DND-41 (cell line): ENCODE measurements around the gene TCEANC2.

Experiments
- ATAC-seq: fragments of 200-7000 bp; cut with Tn5 transposase; 3 replicates; pipeline ENCODE4 v1.9.1; 2021; ENCODE audit warnings: low read depth; ENCODE audit not compliant: insufficient read depth
- DNase-seq: peaks from one replicate; pipeline ENCODE4 v3.0.0-alpha.2; 2020
- H2AFZ ChIP-seq: 2 replicates; pipeline ENCODE4 v1.6.0; 2012; ENCODE audit warnings: low read depth, low read length
- H3K27ac ChIP-seq: 2 replicates; pipeline ENCODE4 v1.5.1; 2012; ENCODE audit warnings: low read length, inconsistent platforms
- H3K27me3 ChIP-seq: fragments of 200-600 bp; sonication (generic); 2 replicates; pipeline ENCODE4 v1.6.0; 2012; ENCODE audit warnings: low read length, mild to moderate bottlenecking, inconsistent platforms; ENCODE audit not compliant: insufficient read depth, poor library complexity
- H3K36me3 ChIP-seq: 2 replicates; pipeline ENCODE4 v1.5.1; 2012; ENCODE audit warnings: low read length, inconsistent platforms; ENCODE audit not compliant: insufficient read depth
- H3K4me1 ChIP-seq: 2 replicates; pipeline ENCODE4 v1.5.1; 2012; ENCODE audit warnings: mild to moderate bottlenecking, low read length; ENCODE audit not compliant: insufficient read depth
- H3K4me2 ChIP-seq: 2 replicates; pipeline ENCODE4 v1.6.0; 2012; ENCODE audit warnings: mild to moderate bottlenecking, moderate library complexity, low read length, inconsistent platforms; ENCODE audit not compliant: insufficient read depth
- H3K4me3 ChIP-seq, 2 experiments: fragments of 200-600 bp in 1 of 2; shearing (Covaris generic) in 1 of 2; 2 replicates each; pipeline ENCODE4 v1.5.1; 2012 to 2016; ENCODE audit warnings: inconsistent platforms in 2 of 2, low read length in 2 of 2, mild to moderate bottlenecking in 2 of 2, low read depth in 1 of 2, moderate library complexity in 1 of 2
- H3K79me2 ChIP-seq: 2 replicates; pipeline ENCODE4 v1.6.0; 2012; ENCODE audit warnings: low read length, inconsistent platforms; ENCODE audit not compliant: insufficient read depth
- H3K9ac ChIP-seq: 2 replicates; pipeline ENCODE4 v1.6.0; 2012; ENCODE audit warnings: low read depth, mild to moderate bottlenecking, inconsistent platforms, low read length, moderate library complexity
- H3K9me3 ChIP-seq: 2 replicates; pipeline ENCODE4 v1.5.1; 2012; ENCODE audit warnings: low read length, moderate library complexity, mild to moderate bottlenecking, inconsistent platforms; ENCODE audit not compliant: insufficient read depth, severe bottlenecking
- H4K20me1 ChIP-seq: 2 replicates; pipeline ENCODE4 v1.6.0; 2012; ENCODE audit warnings: low read length; ENCODE audit not compliant: insufficient read depth
- CTCF ChIP-seq: IDR thresholded peaks from 2 replicates; pipeline ENCODE4 v1.5.1; 2012; ENCODE audit warnings: borderline replicate concordance, low read length, moderate library complexity, mild to moderate bottlenecking; ENCODE audit not compliant: poor library complexity, severe bottlenecking; ENCODE audit errors: extremely low read depth
- EZH2 ChIP-seq: IDR thresholded peaks from 3 replicates; pipeline ENCODE4 v1.6.1; 2012; ENCODE audit warnings: borderline replicate concordance, low read depth, mild to moderate bottlenecking, moderate library complexity, low read length, inconsistent platforms; ENCODE audit not compliant: severe bottlenecking

Gene TCEANC2

GRCh38 chr1:54105736-54106269 lies 52.4 kb downstream of the TCEANC2 start:
- Histone ChIP-seq H3K9ac (no peak overlapping the region), H3K9me3 (no peaks in the 10 kb centered on the region), H4K20me1 (no peaks in the 10 kb centered on the region), H3K27ac (no peak overlapping the region), H3K4me1 (no peaks in the 10 kb centered on the region), H3K27me3 (no peaks in the 10 kb centered on the region), H3K79me2 (no peaks in the 10 kb centered on the region), H3K4me2 (no peak overlapping the region), H2AFZ (no peak overlapping the region), H3K4me3 (no peak overlapping the region), H3K36me3 (no peaks in the 10 kb centered on the region)
- no peak for DNase-seq
- TF ChIP-seq CTCF (no peak), EZH2 (no peak)
- ATAC-seq, result no peak

GRCh38 chr1:54107131-54107530 lies 53.7 kb downstream of the TCEANC2 start:
- no peak overlapping the region for H2AFZ ChIP-seq
- no peaks in the 10 kb centered on the region for H4K20me1 ChIP-seq
- H3K79me2 ChIP-seq, result no peaks in the 10 kb centered on the region

GRCh38 chr1:54108156-54108555 lies 54.7 kb downstream of the TCEANC2 start:
- no peaks in the 10 kb centered on the region for H3K27me3 ChIP-seq
- H2AFZ ChIP-seq, result no peak overlapping the region
- no peaks in the 10 kb centered on the region for H3K9me3 ChIP-seq
- H3K4me2 ChIP-seq, result no peak overlapping the region
- no peaks in the 10 kb centered on the region for H3K4me1 ChIP-seq
- ATAC-seq (no peak), DNase-seq (no peak)
- no peak for TF ChIP-seq EZH2
- TF ChIP-seq CTCF, result no peak
- no peak overlapping the region for H3K4me3 ChIP-seq
- no peak overlapping the region for H3K27ac ChIP-seq
- H3K9ac ChIP-seq, result no peak overlapping the region
- H3K36me3 ChIP-seq, result no peaks in the 10 kb centered on the region
- no peaks in the 10 kb centered on the region for H4K20me1 ChIP-seq
- no peaks in the 10 kb centered on the region for H3K79me2 ChIP-seq

More at GRCh38 chr1:54107131-54107530, 53.7 kb downstream of the TCEANC2 start:
- H3K4me3 ChIP-seq, result no peak overlapping the region
- H3K9ac ChIP-seq, result no peak overlapping the region
- H3K36me3 ChIP-seq, result no peaks in the 10 kb centered on the region
- H3K9me3 ChIP-seq, result no peaks in the 10 kb centered on the region
- H3K27ac ChIP-seq, result no peak overlapping the region
- H3K4me2 ChIP-seq, result no peak overlapping the region
- DNase-seq, result no peak
- TF ChIP-seq EZH2 (no peak), CTCF (peak; percentile 37)
- H3K4me1 ChIP-seq, result no peaks in the 10 kb centered on the region
- no peak for ATAC-seq
- H3K27me3 ChIP-seq, result no peaks in the 10 kb centered on the region
